Naive thymus-derived CD4-positive, alpha-beta T cell (primary cell): ENCODE results near the gene ACP6. TPM values are rescaled to one million over a fixed set of nuclear protein-coding genes. Genes with fewer than 3 reads are reported as not detected.
A peak's percentile ranks its signal among the peaks of the same experiment; 100 is the strongest.

ENCODE experiments used
- ATAC-seq: fragments of 150-1000 bp; cut with Tn5 transposase; 2 replicates; pipeline ENCODE4 v1.10.0; 2021; ENCODE audit warnings: mild to moderate bottlenecking, moderate library complexity
- CTCF ChIA-PET: fragments of 350-600 bp; sonication (Branson Sonifier 250); formaldehyde crosslinking; loops from one replicate; lab custom pipeline; 2021; ENCODE audit warnings: antibody characterized with exemption; lab: Charles Lee
- POLR2A ChIA-PET: fragments of 350-600 bp; sonication (Branson Sonifier 250); formaldehyde crosslinking; loops from one replicate; lab custom pipeline; 2021; ENCODE audit warnings: antibody characterized with exemption, inconsistent platforms; lab: Charles Lee
- DNase-seq, 9 donors: peaks; one replicate each; pipeline versions ENCODE4 v3.0.0 to v3.0.0-alpha.2; 2020 to 2022; ENCODE audit warnings: mixed read lengths in 1 of 9
- H3K27ac ChIP-seq: one replicate; pipeline ENCODE4 v1.7.0; 2013; ENCODE audit warnings: mild to moderate bottlenecking, low read depth, low read length, moderate library complexity
- H3K27me3 ChIP-seq, 2 donors: one replicate each; pipeline ENCODE4 v1.7.0; 2013; ENCODE audit warnings: low read length in 2 of 2, mild to moderate bottlenecking in 2 of 2, moderate library complexity in 2 of 2; ENCODE audit not compliant: control insufficient read depth in 2 of 2, insufficient read depth in 2 of 2
- H3K36me3 ChIP-seq, 3 experiments: 1 replicate in 2 of 3; 2 replicates in 1 of 3; pipeline ENCODE4 v1.7.0; 2013; ENCODE audit warnings: low read length in 3 of 3, mild to moderate bottlenecking in 3 of 3, moderate library complexity in 1 of 3; ENCODE audit not compliant: insufficient read depth in 3 of 3, control insufficient read depth in 2 of 3
- H3K4me1 ChIP-seq, 2 donors: one replicate each; pipeline ENCODE4 v1.7.0; 2013; ENCODE audit warnings: low read length in 2 of 2, mild to moderate bottlenecking in 2 of 2, moderate library complexity in 1 of 2; ENCODE audit not compliant: control insufficient read depth in 2 of 2, insufficient read depth in 2 of 2
- H3K4me3 ChIP-seq: 2 replicates; pipeline ENCODE4 v1.7.0; 2013; ENCODE audit warnings: mild to moderate bottlenecking, low read length
- H3K9me3 ChIP-seq, 3 experiments: 1 replicate in 2 of 3; 2 replicates in 1 of 3; pipeline ENCODE4 v1.7.0; 2013; ENCODE audit warnings: low read length in 3 of 3; ENCODE audit not compliant: control insufficient read depth in 2 of 3
- H3K27ac Mint-ChIP-seq, 9 donors: one replicate each; pipeline ENCODE4 v1.8.0; 2020 to 2022; ENCODE audit warnings: mixed read lengths in 9 of 9, mild to moderate bottlenecking in 8 of 9, moderate library complexity in 5 of 9, inconsistent platforms in 2 of 9
- H3K27me3 Mint-ChIP-seq, 5 donors: one replicate each; pipeline ENCODE4 v1.8.0; 2021 to 2022; ENCODE audit warnings: mixed read lengths in 5 of 5, mild to moderate bottlenecking in 1 of 5
- H3K36me3 Mint-ChIP-seq, 5 donors: one replicate each; pipeline ENCODE4 v1.8.0; 2020 to 2022; ENCODE audit warnings: mixed read lengths in 5 of 5, mild to moderate bottlenecking in 3 of 5, inconsistent platforms in 1 of 5
- H3K4me1 Mint-ChIP-seq, 7 donors: one replicate each; pipeline ENCODE4 v1.8.0; 2020 to 2022; ENCODE audit warnings: mixed read lengths in 7 of 7, mild to moderate bottlenecking in 3 of 7, inconsistent platforms in 1 of 7
- H3K4me3 Mint-ChIP-seq, 10 donors: one replicate each; pipeline ENCODE4 v1.8.0; 2020 to 2022; ENCODE audit warnings: mild to moderate bottlenecking in 10 of 10, mixed read lengths in 10 of 10, moderate library complexity in 6 of 10, inconsistent platforms in 2 of 10
- H3K9me3 Mint-ChIP-seq, 11 donors: one replicate each; pipeline ENCODE4 v1.8.0; 2020 to 2022; ENCODE audit warnings: mixed read lengths in 11 of 11, mild to moderate bottlenecking in 4 of 11, inconsistent platforms in 1 of 11, moderate library complexity in 1 of 11
- intact Hi-C, 2 donors: fragments of 100-400 bp; cut with micrococcal nuclease; formaldehyde crosslinking; loops; one replicate each; pipeline ENCODE4 v1.15.1; 2023
- polyA plus RNA-seq, 2 donors: library from polyadenylated mRNA; unstranded; fragments of 300-500 nt; fragmentation: Illumina TruSeq; gene quantifications; one replicate each; pipeline ENCODE4 v1.2.3, GENCODE V29; 2021
- total RNA-seq, 6 experiments: library from RNA in 5 of 6; stranded (reverse) in 5 of 6; gene quantifications; 1 replicate in 5 of 6; 2 replicates in 1 of 6; pipeline ENCODE4 v1.2.3 and lab custom pipeline; 2021 to 2026

Gene ACP6
- total and polyA plus RNA-seq, 7 experiments from 2014 or later = 7.5 to 22.4 (median 16.4) TPM

- H3K27me3 Mint-ChIP-seq = peaks cover 0 to 33% (median 14%) of the 10 kb centered on the region in 5 donors
- peaks cover 0 to 2% of the 10 kb centered on the region in 2 donors for H3K27me3 ChIP-seq
- H3K36me3 Mint-ChIP-seq = peaks cover 0 to 10% (median 0%) of the 10 kb centered on the region in 5 donors
- H3K4me3 Mint-ChIP-seq = no peak overlapping the region
- ATAC-seq (no peak), DNase-seq (no peak)
- H3K4me3 ChIP-seq = no peak overlapping the region
- no peaks in the 10 kb centered on the region for H3K4me1 Mint-ChIP-seq
- CTCF ChIA-PET = no interaction called here
- H3K27ac ChIP-seq = no peak overlapping the region
- intact Hi-C loops = no loop called here
- H3K36me3 ChIP-seq = no peaks in the 10 kb centered on the region
- peaks cover 0 to 14% (median 0%) of the 10 kb centered on the region in 3 experiments for H3K9me3 ChIP-seq
- no peak overlapping the region for H3K27ac Mint-ChIP-seq
- POLR2A ChIA-PET = no interaction called here
- H3K9me3 Mint-ChIP-seq = peaks cover 0 to 27% (median 10%) of the 10 kb centered on the region in 11 donors
- H3K4me1 ChIP-seq = no peaks in the 10 kb centered on the region
Observed at GRCh38 chr1:147676311-147677085, 6.2 kb upstream of the ACP6 start.

GRCh38 chr1:147673816-147674215 is 3.5 kb upstream of the ACP6 start:
- H3K27ac Mint-ChIP-seq = no peak overlapping the region
- ATAC-seq (no peak), DNase-seq (no peak)
- peaks cover 0 to 22% (median 7%) of the 10 kb centered on the region in 11 donors for H3K9me3 Mint-ChIP-seq
- H3K4me3 ChIP-seq = no peak overlapping the region
- H3K9me3 ChIP-seq = peaks cover 0 to 14% (median 0%) of the 10 kb centered on the region in 3 experiments
- ChIA-PET CTCF (no interaction called here), POLR2A (no interaction called here)
- peaks cover 0 to 2% of the 10 kb centered on the region in 2 donors for H3K27me3 ChIP-seq
- H3K4me1 ChIP-seq = peaks cover 0 to 3% of the 10 kb centered on the region in 2 donors
- peaks cover 6 to 15% (median 11%) of the 10 kb centered on the region in 7 donors for H3K4me1 Mint-ChIP-seq
- peaks cover 0 to 10% (median 0%) of the 10 kb centered on the region in 5 donors for H3K36me3 Mint-ChIP-seq
- intact Hi-C loops = no loop called here
- H3K27ac ChIP-seq = no peak overlapping the region
- no peak overlapping the region for H3K4me3 Mint-ChIP-seq
- H3K36me3 ChIP-seq = peaks cover 0 to 11% (median 0%) of the 10 kb centered on the region in 3 experiments
- peaks cover 0 to 33% (median 14%) of the 10 kb centered on the region in 5 donors for H3K27me3 Mint-ChIP-seq

GRCh38 chr1:147673406-147673805 is 3.1 kb upstream of the ACP6 start:
- ATAC-seq (no peak), DNase-seq (no peak)
- Histone ChIP-seq H3K27me3 (peaks cover 0 to 2% of the 10 kb centered on the region in 2 donors), H3K36me3 (peaks cover 0 to 11% (median 0%) of the 10 kb centered on the region in 3 experiments), H3K4me1 (peaks cover 0 to 7% of the 10 kb centered on the region in 2 donors), H3K4me3 (no peak overlapping the region), H3K9me3 (peaks cover 0 to 14% (median 0%) of the 10 kb centered on the region in 3 experiments), H3K27ac (no peak overlapping the region)
- POLR2A ChIA-PET = no interaction called here
- Mint-ChIP-seq H3K4me3 (no peak overlapping the region), H3K27ac (no peak overlapping the region), H3K9me3 (peaks cover 0 to 18% (median 5%) of the 10 kb centered on the region in 11 donors), H3K4me1 (peaks cover 10 to 19% (median 15%) of the 10 kb centered on the region in 7 donors), H3K36me3 (peaks cover 0 to 10% (median 0%) of the 10 kb centered on the region in 5 donors), H3K27me3 (peaks cover 0 to 33% (median 14%) of the 10 kb centered on the region in 5 donors)
- intact Hi-C loops = no loop called here
- CTCF ChIA-PET = no interaction called here

- H3K4me3 ChIP-seq = peak overlapping the region; percentile 78
- H3K4me1 ChIP-seq = peaks cover 0 to 7% of the 10 kb centered on the region in 2 donors
- ATAC-seq (peak; percentile 54), DNase-seq (peak; percentile 5 to 54 (median 26))
- no peaks in the 10 kb centered on the region for H3K27me3 ChIP-seq
- peaks cover 0 to 20% (median 5%) of the 10 kb centered on the region in 5 donors for H3K27me3 Mint-ChIP-seq
- peak overlapping the region; percentile 83 to 94 (median 89) for H3K27ac Mint-ChIP-seq
- peaks cover 0 to 11% (median 0%) of the 10 kb centered on the region in 3 experiments for H3K36me3 ChIP-seq
- H3K9me3 Mint-ChIP-seq = no peaks in the 10 kb centered on the region
- intact Hi-C loops = loop anchor here (1.0 to 2.0 kb wide), 9 partner anchors 21 to 497 kb away; partner anchors contain the start of genes BCL9 (in 1 of the 2) and PRKAB2 (in 1 of the 2)
- peak overlapping the region; percentile 93 to 98 (median 97) for H3K4me3 Mint-ChIP-seq
- POLR2A ChIA-PET = interaction anchor here (1.1 to 1.2 kb wide), 2 partner anchors 22 to 124 kb away, joined by 3 to 4 read pairs; no protein-coding TSS in a partner anchor
- peaks cover 15 to 38% (median 32%) of the 10 kb centered on the region in 7 donors for H3K4me1 Mint-ChIP-seq
- no peaks in the 10 kb centered on the region for H3K9me3 ChIP-seq
- CTCF ChIA-PET = interaction anchor here (1.0 kb wide), 1 partner anchor 28 kb away, joined by 4 read pairs; no protein-coding TSS in a partner anchor
- H3K27ac ChIP-seq = peak overlapping the region; percentile 69
- peaks cover 0 to 5% (median 2%) of the 10 kb centered on the region in 5 donors for H3K36me3 Mint-ChIP-seq
Observed at GRCh38 chr1:147669469-147670318, 630 bp downstream of the ACP6 start.

- POLR2A ChIA-PET = interaction anchor here (1.5 kb wide), 1 partner anchor 10 kb away, joined by 4 read pairs; no protein-coding TSS in a partner anchor
- no peaks in the 10 kb centered on the region for H3K27me3 ChIP-seq
- H3K9me3 Mint-ChIP-seq = peaks cover 0 to 2% (median 0%) of the 10 kb centered on the region in 11 donors
- peaks cover 0 to 10% (median 0%) of the 10 kb centered on the region in 3 experiments for H3K36me3 ChIP-seq
- no peaks in the 10 kb centered on the region for H3K27me3 Mint-ChIP-seq
- H3K36me3 Mint-ChIP-seq = peaks cover 2 to 31% (median 15%) of the 10 kb centered on the region in 5 donors
- DNase-seq (no peak), ATAC-seq (no peak)
- no peak overlapping the region for H3K4me3 ChIP-seq
- peak overlapping the region in 1 of 9 donors; percentile 9 for H3K27ac Mint-ChIP-seq
- no peaks in the 10 kb centered on the region for H3K9me3 ChIP-seq
- CTCF ChIA-PET = interaction anchor here (1.7 kb wide), 1 partner anchor 24 kb away, joined by 3 read pairs; no protein-coding TSS in a partner anchor
- H3K4me3 Mint-ChIP-seq = no peak overlapping the region
- intact Hi-C loops = no loop called here
- H3K4me1 Mint-ChIP-seq = peaks cover 19 to 47% (median 32%) of the 10 kb centered on the region in 7 donors
- H3K4me1 ChIP-seq = peaks cover 0 to 4% of the 10 kb centered on the region in 2 donors
- H3K27ac ChIP-seq = no peak overlapping the region
Observed at GRCh38 chr1:147665521-147665920, 4.8 kb downstream of the ACP6 start.

GRCh38 chr1:147664206-147664605 is 6.1 kb downstream of the ACP6 start:
- H3K27ac Mint-ChIP-seq = no peak overlapping the region
- POLR2A ChIA-PET = no interaction called here

More at GRCh38 chr1:147664206-147664605, 6.1 kb downstream of the ACP6 start:
- Histone ChIP-seq H3K4me3 (no peak overlapping the region), H3K4me1 (peaks cover 0 to 4% of the 10 kb centered on the region in 2 donors), H3K27me3 (no peaks in the 10 kb centered on the region), H3K36me3 (peaks cover 0 to 3% (median 0%) of the 10 kb centered on the region in 3 experiments), H3K27ac (no peak overlapping the region), H3K9me3 (no peaks in the 10 kb centered on the region)
- DNase-seq (no peak), ATAC-seq (no peak)
- H3K4me1 Mint-ChIP-seq = peaks cover 19 to 45% (median 27%) of the 10 kb centered on the region in 7 donors
- no peaks in the 10 kb centered on the region for H3K27me3 Mint-ChIP-seq
- intact Hi-C loops = no loop called here
- H3K9me3 Mint-ChIP-seq = peaks cover 0 to 2% (median 0%) of the 10 kb centered on the region in 11 donors
- no peak overlapping the region for H3K4me3 Mint-ChIP-seq
- peaks cover 4 to 39% (median 15%) of the 10 kb centered on the region in 5 donors for H3K36me3 Mint-ChIP-seq
- CTCF ChIA-PET = interaction anchor here (1.7 kb wide), 1 partner anchor 23 kb away, joined by 3 read pairs; no protein-coding TSS in a partner anchor
